Retinal pigment epithelial cell (primary cell): Measurements from ENCODE around the gene ADGRL2.

Experiments used
- DNase-seq: peaks from one replicate; pipeline ENCODE4 v3.0.0-alpha.2; 2010; ENCODE audit warnings: low read depth
- H3K4me3 ChIP-seq: 2 replicates; pipeline ENCODE4 v1.5.1; 2011; ENCODE audit warnings: mild to moderate bottlenecking, low read length, control low read depth, moderate library complexity
- TF ChIP-seq, protein P1 (sequence below): conservative IDR thresholded peaks from 2 replicates; pipeline ENCODE4 v1.5.1; 2011; ENCODE audit warnings: low read depth, low read length, control low read depth, inconsistent platforms

The ADGRL2 gene

DNA sequence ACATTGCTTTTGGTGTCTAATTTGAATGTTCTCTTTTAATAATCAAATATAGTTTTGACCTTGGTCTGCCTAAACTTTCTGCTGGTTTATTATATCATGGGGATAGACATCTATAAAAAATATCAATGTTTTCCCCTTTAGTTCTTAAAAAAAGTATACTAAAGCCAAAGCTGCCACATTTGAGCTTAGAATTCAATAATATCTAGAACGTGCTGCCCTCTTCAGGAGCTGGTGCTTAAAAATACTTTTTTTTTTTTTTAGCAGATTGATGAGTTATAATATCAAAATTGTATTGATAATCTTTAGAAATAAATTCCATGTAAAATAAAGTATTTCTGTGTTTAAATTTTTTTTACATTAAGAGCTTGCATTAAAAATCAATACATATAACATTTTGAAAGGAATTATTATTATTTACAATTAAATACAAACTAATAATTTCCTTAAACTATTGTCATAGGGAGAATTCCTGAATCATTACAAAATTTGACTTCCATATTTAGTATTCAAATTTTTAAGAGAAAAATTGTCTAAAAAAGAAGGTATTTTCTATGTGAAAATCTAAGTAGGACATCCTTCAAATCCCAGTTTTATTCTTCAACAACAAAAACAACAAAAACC, 40.1 kb upstream of the ADGRL2 start:
- no peak overlapping the region for H3K4me3 ChIP-seq
- TF ChIP-seq, protein P1, sequence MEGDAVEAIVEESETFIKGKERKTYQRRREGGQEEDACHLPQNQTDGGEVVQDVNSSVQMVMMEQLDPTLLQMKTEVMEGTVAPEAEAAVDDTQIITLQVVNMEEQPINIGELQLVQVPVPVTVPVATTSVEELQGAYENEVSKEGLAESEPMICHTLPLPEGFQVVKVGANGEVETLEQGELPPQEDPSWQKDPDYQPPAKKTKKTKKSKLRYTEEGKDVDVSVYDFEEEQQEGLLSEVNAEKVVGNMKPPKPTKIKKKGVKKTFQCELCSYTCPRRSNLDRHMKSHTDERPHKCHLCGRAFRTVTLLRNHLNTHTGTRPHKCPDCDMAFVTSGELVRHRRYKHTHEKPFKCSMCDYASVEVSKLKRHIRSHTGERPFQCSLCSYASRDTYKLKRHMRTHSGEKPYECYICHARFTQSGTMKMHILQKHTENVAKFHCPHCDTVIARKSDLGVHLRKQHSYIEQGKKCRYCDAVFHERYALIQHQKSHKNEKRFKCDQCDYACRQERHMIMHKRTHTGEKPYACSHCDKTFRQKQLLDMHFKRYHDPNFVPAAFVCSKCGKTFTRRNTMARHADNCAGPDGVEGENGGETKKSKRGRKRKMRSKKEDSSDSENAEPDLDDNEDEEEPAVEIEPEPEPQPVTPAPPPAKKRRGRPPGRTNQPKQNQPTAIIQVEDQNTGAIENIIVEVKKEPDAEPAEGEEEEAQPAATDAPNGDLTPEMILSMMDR = peak; percentile 40
- DNase-seq = no peak

DNA sequence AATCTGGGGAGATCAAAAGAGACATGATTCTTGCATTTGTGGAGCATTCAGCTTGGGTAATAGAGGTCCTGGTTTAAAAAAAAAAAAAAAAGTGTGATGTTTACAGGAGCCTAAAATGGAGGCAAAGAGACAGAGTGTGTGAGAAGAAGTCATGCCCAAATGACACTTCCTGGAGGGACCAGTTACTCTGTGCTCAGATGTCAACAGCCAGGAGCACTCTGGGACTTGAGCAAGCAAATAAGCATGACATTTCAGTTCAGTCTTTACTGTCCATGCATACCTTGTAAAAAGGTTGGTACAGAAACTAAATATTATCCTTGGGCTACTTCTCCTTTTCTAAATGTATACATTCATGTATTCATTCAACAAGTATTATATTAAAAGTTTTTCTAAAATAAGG, 25.2 kb upstream of the ADGRL2 start:
- no peak for DNase-seq
- no peak overlapping the region for H3K4me3 ChIP-seq
- TF ChIP-seq, protein P1 = no peak

DNA sequence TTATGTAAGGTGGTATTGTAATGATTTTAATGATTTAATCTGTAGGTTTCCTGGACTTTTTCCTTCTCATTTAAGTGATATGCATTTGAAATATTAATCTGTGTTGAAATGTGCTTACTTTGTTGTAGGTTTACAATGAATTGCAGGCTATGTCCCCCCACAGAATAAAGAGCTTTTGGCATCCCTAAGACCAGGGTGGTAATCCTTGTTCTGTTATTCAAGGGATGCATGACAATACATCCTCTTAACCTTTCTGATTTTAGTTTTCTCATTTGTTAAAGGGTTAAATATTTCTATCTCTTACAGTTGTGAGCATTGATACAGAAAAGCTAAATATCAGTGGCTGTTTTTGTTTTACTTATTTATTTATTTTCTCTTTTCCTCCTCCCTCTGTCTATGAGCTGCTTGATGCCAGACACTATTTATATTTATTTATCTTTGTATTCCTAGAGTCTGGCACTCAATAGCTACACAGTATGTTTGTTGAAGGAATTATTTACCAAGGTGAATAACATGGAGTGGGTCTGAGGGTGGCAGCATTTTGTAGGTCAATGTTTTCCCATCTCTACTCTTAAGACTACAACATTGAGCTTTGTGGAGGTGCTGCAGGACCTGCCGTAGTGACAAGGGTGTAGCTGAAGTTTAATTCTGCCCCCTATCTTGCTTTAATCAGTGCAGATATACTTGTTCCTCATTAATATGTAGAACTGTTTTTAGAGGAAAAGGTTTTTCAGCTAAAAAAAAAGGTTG, 19.9 kb upstream of the ADGRL2 start:
- no peak for DNase-seq

DNA sequence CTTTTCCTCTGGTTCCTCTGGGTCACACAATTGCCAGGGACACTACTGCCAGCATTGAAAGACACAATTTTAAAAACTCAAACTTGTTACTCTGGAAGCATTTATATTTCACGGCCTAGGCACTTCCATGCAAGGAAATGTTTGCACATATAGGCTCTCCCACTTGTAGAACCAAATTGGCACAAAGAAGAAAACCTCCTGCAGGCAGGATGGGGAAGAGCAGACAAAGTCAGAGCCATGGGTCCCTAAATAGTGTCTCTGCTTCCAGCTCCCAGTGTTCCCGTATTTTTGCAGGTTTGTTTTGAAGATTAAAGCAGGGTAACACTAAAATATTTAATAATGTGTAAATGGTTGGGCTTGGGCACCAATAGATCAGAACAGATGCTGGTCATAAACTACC, 19.0 kb upstream of the ADGRL2 start:
- TF ChIP-seq, protein P1 = peak; percentile 5
- no peak overlapping the region for H3K4me3 ChIP-seq
- no peak for DNase-seq

More for the DNA sequence above, 19.9 kb upstream of the ADGRL2 start:
- H3K4me3 ChIP-seq = no peak overlapping the region
- TF ChIP-seq, protein P1 = no peak

DNA sequence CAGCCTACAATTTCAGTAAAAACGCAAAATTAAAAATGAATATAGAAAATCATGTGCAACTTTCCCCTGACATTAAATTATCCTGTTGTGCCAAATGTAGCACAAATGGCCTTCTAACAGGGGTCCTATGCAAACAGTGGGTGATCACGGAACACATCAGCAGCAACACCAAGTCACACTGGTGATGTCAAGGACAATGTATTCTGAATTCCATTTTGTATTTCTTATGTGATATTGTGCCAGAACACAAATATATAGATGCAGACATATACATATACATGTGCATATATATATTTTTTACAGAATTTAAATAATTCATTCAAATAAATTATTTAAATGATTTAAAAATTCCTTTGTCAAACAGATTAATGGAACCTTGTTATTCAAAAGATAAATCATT, 8.6 kb upstream of the ADGRL2 start:
- TF ChIP-seq, protein P1 = no peak
- DNase-seq = no peak
- H3K4me3 ChIP-seq = no peak overlapping the region

DNA sequence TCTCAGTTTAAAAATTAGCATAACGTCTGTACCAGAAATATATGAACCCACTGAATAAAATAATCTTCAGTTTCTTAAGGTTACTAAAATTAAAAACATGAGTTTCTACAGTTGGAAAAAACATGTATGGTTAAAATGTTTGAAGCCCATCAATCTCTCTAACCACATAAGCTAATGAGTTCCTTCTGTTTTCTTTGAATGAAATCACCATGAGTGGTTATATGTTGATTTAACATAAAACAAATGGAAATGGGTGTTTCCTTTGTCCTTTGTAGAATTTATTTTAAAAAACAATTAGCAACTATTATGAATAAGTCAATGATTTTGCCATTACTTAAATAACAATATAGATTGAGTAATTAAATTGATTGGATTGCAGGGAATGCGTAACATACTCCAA, 3.0 kb upstream of the ADGRL2 start:
- H3K4me3 ChIP-seq = no peak overlapping the region
- TF ChIP-seq, protein P1 = no peak
- no peak for DNase-seq
